ENCODE data around the gene ACSL6. TPM values are rescaled to one million over a fixed set of nuclear protein-coding genes. Genes with fewer than 3 reads are reported as not detected.

The ACSL6 gene
- total RNA-seq, 1 donor from 2014 or later, result 0.20 TPM

- POLR2A ChIA-PET, result no interaction called here
- DNase-seq, result no peak
- H3K4me3 Mint-ChIP-seq, result no peak overlapping the region
- H3K27ac Mint-ChIP-seq, result no peak overlapping the region
- H3K9me3 Mint-ChIP-seq, result no peaks in the 10 kb centered on the region
- H3K27me3 Mint-ChIP-seq, result peaks cover 9% of the 10 kb centered on the region
- intact Hi-C loops (cut with micrococcal nuclease), result no loop called here
- CTCF ChIA-PET, result no interaction called here
- ATAC-seq (ENCODE audit: low read depth), result no peak
- no peaks in the 10 kb centered on the region for H3K36me3 Mint-ChIP-seq (ENCODE audit: low read depth)
- no peak for TF ChIP-seq CTCF (IDR thresholded peaks at IDR 0.05)
- H3K4me1 Mint-ChIP-seq, result no peaks in the 10 kb centered on the region
Observed at GRCh38 chr5:131950706-131951105, 60.8 kb downstream of the ACSL6 start.

GRCh38 chr5:131947445-131947844 is 64.0 kb downstream of the ACSL6 start:
- Mint-ChIP-seq H3K27me3 (peaks cover 9% of the 10 kb centered on the region), H3K27ac (no peak overlapping the region), H3K9me3 (no peaks in the 10 kb centered on the region), H3K36me3 (ENCODE audit: low read depth) (no peaks in the 10 kb centered on the region), H3K4me1 (peaks cover 9% of the 10 kb centered on the region), H3K4me3 (no peak overlapping the region)
- ChIA-PET POLR2A (no interaction called here), CTCF (no interaction called here)
- TF ChIP-seq CTCF (IDR thresholded peaks at IDR 0.05), result no peak
- intact Hi-C loops (cut with micrococcal nuclease), result no loop called here
- ATAC-seq (ENCODE audit: low read depth) (no peak), DNase-seq (no peak)

GRCh38 chr5:131945551-131946168 is 65.8 kb downstream of the ACSL6 start, which contains the start of gene MEIKIN:
Gene MEIKIN, minus strand, starts transcription at chr5:131945663. Its CDS starts 158 bp downstream, at chr5:131945505.
- Mint-ChIP-seq H3K27me3 (peaks cover 14% of the 10 kb centered on the region), H3K9me3 (no peaks in the 10 kb centered on the region), H3K27ac (no peak within 1 kb of the TSS), H3K36me3 (ENCODE audit: low read depth) (no peaks in the 10 kb centered on the region), H3K4me3 (no peak within 1 kb of the TSS), H3K4me1 (peaks cover 9% of the 10 kb centered on the region)
- no peak for TF ChIP-seq CTCF (IDR thresholded peaks at IDR 0.05)
- intact Hi-C loops (cut with micrococcal nuclease), result no loop called here
- DNase-seq, result no peak
- ATAC-seq (ENCODE audit: low read depth), result no peak
- ChIA-PET CTCF (no interaction called here), POLR2A (no interaction called here)

GRCh38 chr5:131944702-131945550 is 66.5 kb downstream of the ACSL6 start:
- CTCF ChIA-PET, result no interaction called here
- no peaks in the 10 kb centered on the region for H3K36me3 Mint-ChIP-seq (ENCODE audit: low read depth)
- H3K9me3 Mint-ChIP-seq, result no peaks in the 10 kb centered on the region
- POLR2A ChIA-PET, result no interaction called here
- DNase-seq (no peak), ATAC-seq (ENCODE audit: low read depth) (peak; percentile 40)
- no peak overlapping the region for H3K4me3 Mint-ChIP-seq
- H3K27me3 Mint-ChIP-seq, result peaks cover 15% of the 10 kb centered on the region
- peaks cover 9% of the 10 kb centered on the region for H3K4me1 Mint-ChIP-seq
- intact Hi-C loops (cut with micrococcal nuclease), result no loop called here
- H3K27ac Mint-ChIP-seq, result no peak overlapping the region
- no peak for TF ChIP-seq CTCF (IDR thresholded peaks at IDR 0.05)

- ATAC-seq (ENCODE audit: low read depth) (no peak), DNase-seq (no peak)
- POLR2A ChIA-PET, result no interaction called here
- TF ChIP-seq CTCF (IDR thresholded peaks at IDR 0.05), result no peak
- intact Hi-C loops (cut with micrococcal nuclease), result no loop called here
- peaks cover 9% of the 10 kb centered on the region for H3K4me1 Mint-ChIP-seq
- CTCF ChIA-PET, result no interaction called here
- H3K9me3 Mint-ChIP-seq, result no peaks in the 10 kb centered on the region
- H3K27ac Mint-ChIP-seq, result no peak overlapping the region
- H3K27me3 Mint-ChIP-seq, result peaks cover 12% of the 10 kb centered on the region
- H3K36me3 Mint-ChIP-seq (ENCODE audit: low read depth), result no peaks in the 10 kb centered on the region
- no peak overlapping the region for H3K4me3 Mint-ChIP-seq
Observed at GRCh38 chr5:131943916-131944315, 67.5 kb downstream of the ACSL6 start.
